T47D (cell line): ENCODE measurements around the gene ARHGDIA.

Experiments
- DNase-seq, 2 experiments: peaks; one replicate each; pipeline versions ENCODE4 v3.0.0 to v3.0.0-alpha.2; 2011 to 2012; ENCODE audit warnings: low read depth in 1 of 2, low spot score in 1 of 2
- JUND ChIP-seq: IDR thresholded peaks from 2 replicates; pipeline ENCODE4 v1.6.1; 2012; ENCODE audit warnings: low read depth
- in situ Hi-C: cut with HindIII; loops from 2 replicates; pipeline ENCODE4 v1.10.0; 2016; ENCODE audit warnings: low sequenced_read_pairs, low pct_unique_long_range_greater_than_20kb

Gene ARHGDIA

GRCh38 chr17:81911277-81911961, 40.3 kb upstream of the ARHGDIA start, which contains the start of gene PCYT2:
TSS of gene PCYT2 (minus strand) at chr17:81911399. CDS start at chr17:81911355, 44 bp downstream.
- in situ Hi-C loops, result no loop called here
- no peak for TF ChIP-seq JUND
- peak; percentile 98 to 100 for DNase-seq

- peak in 1 of 2 experiments; percentile 55 for DNase-seq
- in situ Hi-C loops, result no loop called here
- no peak for TF ChIP-seq JUND
These were observed 39.7 kb upstream of the ARHGDIA start for GRCh38 chr17:81910840-81911276.

- in situ Hi-C loops, result no loop called here
- peak; percentile 60 to 63 for DNase-seq
- no peak for TF ChIP-seq JUND
These were observed 39.1 kb upstream of the ARHGDIA start for GRCh38 chr17:81909966-81910839.

- no peak for TF ChIP-seq JUND
- in situ Hi-C loops, result no loop called here
- no peak for DNase-seq
These were observed 38.1 kb upstream of the ARHGDIA start for GRCh38 chr17:81909231-81909630.

- no peak for DNase-seq
- in situ Hi-C loops, result no loop called here
- no peak for TF ChIP-seq JUND
These were observed 37.7 kb upstream of the ARHGDIA start for GRCh38 chr17:81908793-81909192.

- in situ Hi-C loops, result no loop called here
- no peak for DNase-seq
These were observed 36.3 kb upstream of the ARHGDIA start for GRCh38 chr17:81907219-81908145.

DNA sequence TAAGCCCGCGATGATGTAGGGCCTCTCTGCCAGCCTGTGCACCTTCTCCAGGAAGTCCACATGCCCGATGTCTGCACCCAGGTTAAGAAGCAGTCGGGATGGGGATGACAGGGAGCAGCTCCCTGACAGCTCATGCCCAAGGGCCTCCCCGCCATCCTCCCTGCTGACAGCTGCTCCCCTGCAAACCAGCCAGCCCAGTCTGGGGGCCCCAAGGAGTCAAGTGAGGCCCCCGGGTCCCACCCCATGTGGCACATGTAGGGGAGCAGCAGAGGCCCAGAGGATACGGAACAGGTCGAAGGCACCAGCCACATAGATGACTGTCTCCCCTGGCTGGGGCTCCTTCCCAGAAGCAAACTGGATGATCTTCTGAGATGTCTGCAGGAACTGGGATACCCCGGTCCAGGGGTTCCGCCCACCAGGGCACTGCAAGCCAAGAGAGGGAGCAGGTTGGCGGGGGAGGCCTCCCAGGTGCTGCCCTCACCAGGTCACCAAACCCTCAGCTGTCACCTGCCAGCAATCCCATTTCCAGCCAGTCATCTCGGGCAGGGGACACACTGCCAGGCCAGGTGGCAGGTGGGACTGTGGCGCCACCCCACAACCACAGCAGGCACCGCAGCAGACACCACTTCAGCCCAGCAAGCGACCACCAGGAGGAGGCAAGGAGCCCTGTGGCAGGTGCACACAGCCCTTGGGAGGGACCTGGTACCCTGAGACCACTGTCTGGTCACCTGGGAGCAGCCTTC, 35.5 kb upstream of the ARHGDIA start:
- peak in 1 of 2 experiments; percentile 45 for DNase-seq
- TF ChIP-seq JUND, result no peak
- in situ Hi-C loops, result no loop called here

More at GRCh38 chr17:81907219-81908145, 36.3 kb upstream of the ARHGDIA start:
- TF ChIP-seq JUND, result no peak

GRCh38 chr17:81905993-81906392, 34.9 kb upstream of the ARHGDIA start:
- no peak for TF ChIP-seq JUND
- DNase-seq, result no peak
- in situ Hi-C loops, result no loop called here

DNA sequence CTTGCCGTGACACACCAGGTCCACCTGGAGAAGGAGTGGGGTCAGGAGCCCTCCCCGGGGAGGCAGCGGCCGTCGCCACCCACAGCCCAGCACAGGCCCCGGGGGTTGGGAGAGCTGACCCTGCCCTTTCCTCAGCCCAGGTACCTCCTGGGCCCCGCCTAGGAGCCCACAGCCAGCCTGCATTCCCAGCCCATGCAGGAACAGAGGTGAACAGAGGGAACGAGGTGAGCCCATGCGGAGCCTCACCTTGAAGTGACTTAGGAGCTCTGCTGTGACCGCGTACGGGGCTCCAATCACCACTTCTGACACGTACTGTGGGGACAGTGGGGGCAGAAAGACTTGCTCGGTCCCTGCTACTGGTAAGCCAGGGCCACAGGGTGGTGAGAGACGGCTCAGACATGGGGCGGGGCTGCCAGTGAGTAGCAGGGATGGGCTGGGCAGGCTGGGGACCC, 34.3 kb upstream of the ARHGDIA start:
- in situ Hi-C loops, result no loop called here
- DNase-seq, result no peak
- TF ChIP-seq JUND, result no peak

GRCh38 chr17:81904600-81905423, 33.7 kb upstream of the ARHGDIA start:
- in situ Hi-C loops, result no loop called here
- no peak for DNase-seq
- no peak for TF ChIP-seq JUND
